Upper lobe of left lung (tissue), 4 donors: ENCODE measurements around the gene GPR183.

Experiments used
- CTCF ChIP-seq, 6 experiments: fragments of 450-650 bp in 4 of 6; fragments of 200-600 bp in 2 of 6; sonication (generic) in 2 of 6; IDR thresholded peaks; one replicate each; pipeline ENCODE4 v1.5.1; 2016 to 2019; ENCODE audit warnings: antibody characterized with exemption in 6 of 6
- EP300 ChIP-seq, 4 donors: sonication (generic); formaldehyde crosslinking; IDR thresholded peaks; one replicate each; pipeline ENCODE4 v1.5.1; 2017; ENCODE audit warnings: antibody characterized with exemption in 4 of 4, control low read depth in 2 of 4
- POLR2AphosphoS5 ChIP-seq, 2 donors: sonication (generic); formaldehyde crosslinking; IDR thresholded peaks; one replicate each; pipeline ENCODE4 v1.5.1; 2017; ENCODE audit warnings: antibody characterized with exemption in 2 of 2

GRCh38 chr13:99295488-99296252, 11.5 kb downstream of the GPR183 start:
- TF ChIP-seq POLR2AphosphoS5 (IDR thresholded peaks at IDR 0.05) (no peak), CTCF (IDR thresholded peaks at IDR 0.05) (no peak), EP300 (IDR thresholded peaks at IDR 0.05) (no peak)
